Caco-2 (cell line): ENCODE results near the gene CREB5. TPM values are rescaled to one million over a fixed set of nuclear protein-coding genes. Genes with fewer than 3 reads are reported as not detected.

ENCODE experiments used
- BruUV-seq: library from RNA; stranded (reverse); fragments of 400-500 nt; replicated peaks from 2 replicates; lab custom pipeline; 2021; lab: Mats Ljungman, UMichigan
- CTCF ChIA-PET: fragments of 300-600 bp; sonication (Branson Sonifier 250); formaldehyde crosslinking; loops from one replicate; lab custom pipeline; 2022; ENCODE audit warnings: antibody characterized with exemption; lab: Charles Lee
- POLR2A ChIA-PET: fragments of 300-600 bp; sonication (Branson Sonifier 250); formaldehyde crosslinking; loops from one replicate; lab custom pipeline; 2022; ENCODE audit warnings: antibody characterized with exemption; lab: Charles Lee
- DNase-seq, 2 experiments: peaks; one replicate each; pipeline versions ENCODE4 v3.0.0 to v3.0.0-alpha.2; 2020 to 2022
- H3K27me3 ChIP-seq: replicated peaks from 2 replicates; pipeline ENCODE4 v1.6.0; 2011; ENCODE audit warnings: low read length; ENCODE audit not compliant: control insufficient read depth, insufficient read depth
- H3K36me3 ChIP-seq: 2 replicates; pipeline ENCODE4 v1.5.1; 2011; ENCODE audit warnings: low read length; ENCODE audit not compliant: control insufficient read depth, insufficient read depth
- H3K4me1 ChIP-seq: fragments of 250-450 bp; sonication (Bioruptor Pico); 2 replicates; pipeline ENCODE4 v1.5.1; 2020; ENCODE audit warnings: mild to moderate bottlenecking
- H3K4me3 ChIP-seq: 2 replicates; pipeline ENCODE4 v1.5.1; 2011; ENCODE audit warnings: low read depth, mild to moderate bottlenecking, control low read depth, low read length
- H3K9me3 ChIP-seq: fragments of 250-450 bp; sonication (Bioruptor Pico); 2 replicates; pipeline ENCODE4 v1.5.1; 2020; ENCODE audit warnings: mild to moderate bottlenecking, moderate library complexity
- H3K27ac Mint-ChIP-seq: one replicate; pipeline ENCODE4 v1.8.0; 2022; ENCODE audit warnings: mixed read lengths; ENCODE audit not compliant: unreplicated experiment
- H3K27me3 Mint-ChIP-seq: one replicate; pipeline ENCODE4 v1.8.0; 2022; ENCODE audit warnings: mixed read lengths; ENCODE audit not compliant: insufficient read depth, unreplicated experiment
- H3K36me3 Mint-ChIP-seq: one replicate; pipeline ENCODE4 v1.8.0; 2022; ENCODE audit warnings: mild to moderate bottlenecking, mixed read lengths; ENCODE audit not compliant: insufficient read depth, unreplicated experiment
- H3K4me1 Mint-ChIP-seq: one replicate; pipeline ENCODE4 v1.8.0; 2022; ENCODE audit warnings: low read depth, mixed read lengths; ENCODE audit not compliant: unreplicated experiment
- H3K4me3 Mint-ChIP-seq: one replicate; pipeline ENCODE4 v1.8.0; 2022; ENCODE audit warnings: mild to moderate bottlenecking, moderate library complexity, mixed read lengths; ENCODE audit not compliant: unreplicated experiment
- H3K9me3 Mint-ChIP-seq: one replicate; pipeline ENCODE4 v1.8.0; 2022; ENCODE audit warnings: mixed read lengths; ENCODE audit not compliant: unreplicated experiment
- CTCF ChIP-seq, 2 experiments: fragments of 200-600 bp in 1 of 2; IDR thresholded peaks; 1 replicate in 1 of 2; 2 replicates in 1 of 2; pipeline versions ENCODE4 v1.5.1 to v1.8.0; 2011 to 2022; ENCODE audit warnings: antibody characterized with exemption in 1 of 2, control low read depth in 1 of 2, inconsistent platforms in 1 of 2, low read depth in 1 of 2, low read length in 1 of 2, mild to moderate bottlenecking in 1 of 2, moderate library complexity in 1 of 2; ENCODE audit not compliant: insufficient read depth in 1 of 2, severe bottlenecking in 1 of 2, unreplicated experiment in 1 of 2
- intact Hi-C: fragments of 100-400 bp; cut with micrococcal nuclease; formaldehyde crosslinking; loops from one replicate; pipeline ENCODE4 v1.10.0; 2022; ENCODE audit not compliant: unreplicated experiment
- total RNA-seq: library from RNA; stranded (reverse); gene quantifications from 2 replicates; pipeline ENCODE4 v1.2.3, GENCODE V29; 2022

CREB5 gene
- total RNA-seq, 1 experiment from 2014 or later = 9.1 TPM

- DNase-seq = no peak
- H3K4me3 Mint-ChIP-seq = no peak overlapping the region
- BruUV-seq = no TSS peak
- H3K9me3 Mint-ChIP-seq = no peaks in the 10 kb centered on the region
- H3K27me3 Mint-ChIP-seq = no peaks in the 10 kb centered on the region
- Histone ChIP-seq H3K4me1 (no peaks in the 10 kb centered on the region), H3K27me3 (no peaks in the 10 kb centered on the region), H3K4me3 (no peak overlapping the region), H3K9me3 (no peaks in the 10 kb centered on the region), H3K36me3 (no peaks in the 10 kb centered on the region)
- CTCF ChIA-PET = no interaction called here
- no peak for TF ChIP-seq CTCF (IDR thresholded peaks at IDR 0.05; ENCODE audit: insufficient read depth in 1 of 2, low read depth in 1 of 2, low read length in 1 of 2, severe bottlenecking in 1 of 2, unreplicated experiment in 1 of 2)
- no peaks in the 10 kb centered on the region for H3K4me1 Mint-ChIP-seq
- intact Hi-C loops = no loop called here
- no peaks in the 10 kb centered on the region for H3K36me3 Mint-ChIP-seq
- POLR2A ChIA-PET = no interaction called here
- H3K27ac Mint-ChIP-seq = no peak overlapping the region
These were observed 341.3 kb downstream of the CREB5 start for GRCh38 chr7:28753613-28754012.

- intact Hi-C loops = no loop called here
- Mint-ChIP-seq H3K27ac (no peak overlapping the region), H3K4me3 (no peak overlapping the region), H3K36me3 (no peaks in the 10 kb centered on the region), H3K9me3 (no peaks in the 10 kb centered on the region), H3K27me3 (no peaks in the 10 kb centered on the region), H3K4me1 (no peaks in the 10 kb centered on the region)
- POLR2A ChIA-PET = no interaction called here
- H3K36me3 ChIP-seq = no peaks in the 10 kb centered on the region
- no peak overlapping the region for H3K4me3 ChIP-seq
- CTCF ChIA-PET = no interaction called here
- DNase-seq = no peak
- no peak for TF ChIP-seq CTCF (IDR thresholded peaks at IDR 0.05; ENCODE audit: insufficient read depth in 1 of 2, low read depth in 1 of 2, low read length in 1 of 2, severe bottlenecking in 1 of 2, unreplicated experiment in 1 of 2)
- no peaks in the 10 kb centered on the region for H3K27me3 ChIP-seq
- BruUV-seq = no TSS peak
- H3K9me3 ChIP-seq = no peaks in the 10 kb centered on the region
- no peaks in the 10 kb centered on the region for H3K4me1 ChIP-seq
These were observed 341.7 kb downstream of the CREB5 start for GRCh38 chr7:28754027-28754426.

DNA sequence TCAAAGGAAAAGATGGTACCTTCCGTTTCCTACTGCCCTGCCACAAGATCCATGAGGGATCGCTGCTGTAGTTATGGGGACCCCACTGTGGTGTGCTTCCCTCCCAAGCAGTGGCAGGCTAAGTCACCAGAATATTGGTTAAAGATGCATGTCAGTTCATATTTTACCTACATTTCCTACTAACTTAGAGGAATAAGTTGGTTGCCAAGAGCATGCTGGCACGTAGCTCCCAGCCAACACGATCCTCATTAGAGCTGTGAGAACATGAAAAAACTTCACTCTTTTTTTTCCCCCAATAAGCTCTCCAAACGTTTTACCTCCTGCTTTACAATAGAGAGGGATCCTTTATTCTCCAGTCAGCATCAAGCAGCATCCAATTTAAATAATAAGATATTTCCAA lies 342.1 kb downstream of the CREB5 start:
- no TSS peak for BruUV-seq
- intact Hi-C loops = no loop called here
- POLR2A ChIA-PET = no interaction called here
- H3K36me3 Mint-ChIP-seq = no peaks in the 10 kb centered on the region
- H3K9me3 Mint-ChIP-seq = no peaks in the 10 kb centered on the region
- H3K9me3 ChIP-seq = no peaks in the 10 kb centered on the region
- no peak for DNase-seq
- no peak overlapping the region for H3K4me3 ChIP-seq
- H3K27me3 Mint-ChIP-seq = no peaks in the 10 kb centered on the region
- H3K4me1 ChIP-seq = no peaks in the 10 kb centered on the region
- H3K27ac Mint-ChIP-seq = no peak overlapping the region
- no peaks in the 10 kb centered on the region for H3K27me3 ChIP-seq
- no peaks in the 10 kb centered on the region for H3K4me1 Mint-ChIP-seq
- H3K4me3 Mint-ChIP-seq = no peak overlapping the region
- no peaks in the 10 kb centered on the region for H3K36me3 ChIP-seq
- no peak for TF ChIP-seq CTCF (IDR thresholded peaks at IDR 0.05; ENCODE audit: insufficient read depth in 1 of 2, low read depth in 1 of 2, low read length in 1 of 2, severe bottlenecking in 1 of 2, unreplicated experiment in 1 of 2)
- CTCF ChIA-PET = no interaction called here
